Muscle layer of colon (tissue), 2 donors: ENCODE data around the gene ALS2.
A peak's percentile ranks its signal among the peaks of the same experiment; 100 is the strongest.
"Not testable (repeated sequence)": the region's sequence is repeated elsewhere in the genome, so short reads cannot be mapped to it uniquely, and the experiment has no call there.

Source experiments
- H3K27ac ChIP-seq: one replicate; pipeline ENCODE4 v1.7.0; 2013; ENCODE audit warnings: low read depth, mild to moderate bottlenecking, low read length, moderate library complexity
- H3K27me3 ChIP-seq, 2 donors: one replicate each; pipeline ENCODE4 v1.7.0; 2013; ENCODE audit warnings: low read length in 2 of 2, mild to moderate bottlenecking in 2 of 2; ENCODE audit not compliant: insufficient read depth in 2 of 2, control insufficient read depth in 1 of 2
- H3K36me3 ChIP-seq: one replicate; pipeline ENCODE4 v1.7.0; 2013; ENCODE audit warnings: mild to moderate bottlenecking, low read length; ENCODE audit not compliant: insufficient read depth
- H3K4me1 ChIP-seq: one replicate; pipeline ENCODE4 v1.7.0; 2013; ENCODE audit warnings: mild to moderate bottlenecking, low read length; ENCODE audit not compliant: insufficient read depth
- H3K4me3 ChIP-seq, 2 donors: one replicate each; pipeline ENCODE4 v1.7.0; 2013; ENCODE audit warnings: low read length in 2 of 2, low read depth in 1 of 2, mild to moderate bottlenecking in 1 of 2, moderate library complexity in 1 of 2
- H3K9ac ChIP-seq: one replicate; pipeline ENCODE4 v1.7.0; 2013; ENCODE audit warnings: low read length
- H3K9me3 ChIP-seq: one replicate; pipeline ENCODE4 v1.7.0; 2013; ENCODE audit warnings: mild to moderate bottlenecking, low read length
- donor health status: abdominal sarcoma.
- donor health status: Adenocarcinoma of cecum.

Gene ALS2

DNA sequence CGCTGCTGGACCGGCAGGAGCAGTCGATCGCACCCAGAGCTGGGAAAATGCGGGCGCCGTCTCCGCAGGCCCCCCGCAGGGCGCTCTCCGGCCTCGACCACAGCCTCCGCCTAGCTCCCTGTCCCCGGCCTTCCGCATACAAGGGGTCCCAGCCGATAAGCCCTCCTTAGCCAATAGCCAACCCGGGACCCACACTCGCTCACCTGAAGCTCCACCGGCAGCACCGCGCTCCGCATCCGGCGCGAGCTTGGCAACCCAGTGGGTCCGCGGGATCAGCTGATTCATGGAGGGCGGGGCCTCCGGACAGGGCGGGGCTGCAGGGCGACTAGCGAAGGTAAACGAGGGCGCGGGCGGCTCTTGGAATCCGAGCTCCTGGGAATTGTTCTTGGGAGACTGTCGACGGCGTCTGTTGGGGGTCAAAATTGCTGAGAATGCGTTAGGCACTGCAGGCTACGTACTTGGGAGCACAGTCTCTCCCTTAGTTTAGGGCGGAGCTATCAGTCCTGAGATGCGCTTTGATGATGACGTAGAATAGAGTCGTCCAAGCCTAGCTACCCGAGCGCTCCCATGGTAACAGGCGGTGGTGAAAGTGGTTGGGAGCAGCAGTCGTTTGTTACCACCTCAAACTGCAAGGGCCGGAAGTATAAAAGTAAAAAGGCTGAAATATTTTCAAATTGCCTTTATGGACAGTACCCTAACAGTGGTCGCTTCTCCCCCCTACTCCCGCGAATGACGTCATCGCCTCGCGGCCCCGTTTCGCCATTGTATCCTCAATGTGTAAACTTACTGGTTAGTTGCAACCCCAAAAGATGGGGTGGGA is at the start of gene ALS2:
Gene ALS2, minus strand, starts transcription at position 260 of the 820 bp plus-strand sequence. CDS start 12,048 bp downstream, outside the sequence.
- peak within 1 kb of the TSS; percentile 95 to 96 for H3K4me3 ChIP-seq
- H3K9ac ChIP-seq, result peak within 1 kb of the TSS; percentile 90
- H3K9me3 ChIP-seq, result no peaks in the 10 kb centered on the region
- peak within 1 kb of the TSS; percentile 89 for H3K27ac ChIP-seq
- H3K4me1 ChIP-seq, result peaks cover 22% of the 10 kb centered on the region
- no peaks in the 10 kb centered on the region for H3K27me3 ChIP-seq
- H3K36me3 ChIP-seq, result no peaks in the 10 kb centered on the region

- H3K4me1 ChIP-seq, result no peaks in the 10 kb centered on the region
- H3K36me3 ChIP-seq, result no peaks in the 10 kb centered on the region
- H3K27ac ChIP-seq, result no peak overlapping the region
- no peak overlapping the region for H3K9ac ChIP-seq
- H3K9me3 ChIP-seq, result no peaks in the 10 kb centered on the region
- H3K4me3 ChIP-seq, result no peak overlapping the region
- no peaks in the 10 kb centered on the region for H3K27me3 ChIP-seq
Observed at GRCh38 chr2:201828220-201828619, 47.5 kb upstream of the ALS2 start.

DNA sequence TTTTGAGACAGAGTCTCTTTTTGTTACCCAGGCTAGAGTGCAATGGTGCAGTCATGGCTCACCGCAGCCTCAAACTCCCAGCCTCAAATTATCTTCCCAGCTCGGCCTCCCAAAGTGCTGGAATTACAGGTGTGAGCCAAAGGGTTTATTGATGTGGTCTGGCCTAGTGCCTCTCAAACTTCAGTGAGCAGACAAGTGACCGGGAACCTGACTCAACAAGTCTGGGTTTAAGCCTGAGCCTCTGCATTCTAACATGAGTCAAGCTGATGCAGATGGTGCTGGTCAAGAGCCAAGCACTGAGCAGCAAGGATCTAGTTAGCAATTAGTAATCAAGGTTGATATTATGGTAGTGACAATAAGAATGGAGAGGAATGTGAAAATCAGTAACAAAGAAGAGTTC is 46.9 kb upstream of the ALS2 start:
- Histone ChIP-seq H3K9ac (no peak overlapping the region), H3K36me3 (no peaks in the 10 kb centered on the region), H3K4me3 (no peak overlapping the region), H3K27me3 (no peaks in the 10 kb centered on the region), H3K9me3 (no peaks in the 10 kb centered on the region), H3K4me1 (no peaks in the 10 kb centered on the region), H3K27ac (no peak overlapping the region)

- no peaks in the 10 kb centered on the region for H3K9me3 ChIP-seq
- no peak overlapping the region for H3K27ac ChIP-seq
- H3K4me3 ChIP-seq, result no peak overlapping the region
- no peak overlapping the region for H3K9ac ChIP-seq
- no peaks in the 10 kb centered on the region for H3K36me3 ChIP-seq
- no peaks in the 10 kb centered on the region for H3K4me1 ChIP-seq
- no peaks in the 10 kb centered on the region for H3K27me3 ChIP-seq
Observed at GRCh38 chr2:201824212-201824611, 43.5 kb upstream of the ALS2 start.

DNA sequence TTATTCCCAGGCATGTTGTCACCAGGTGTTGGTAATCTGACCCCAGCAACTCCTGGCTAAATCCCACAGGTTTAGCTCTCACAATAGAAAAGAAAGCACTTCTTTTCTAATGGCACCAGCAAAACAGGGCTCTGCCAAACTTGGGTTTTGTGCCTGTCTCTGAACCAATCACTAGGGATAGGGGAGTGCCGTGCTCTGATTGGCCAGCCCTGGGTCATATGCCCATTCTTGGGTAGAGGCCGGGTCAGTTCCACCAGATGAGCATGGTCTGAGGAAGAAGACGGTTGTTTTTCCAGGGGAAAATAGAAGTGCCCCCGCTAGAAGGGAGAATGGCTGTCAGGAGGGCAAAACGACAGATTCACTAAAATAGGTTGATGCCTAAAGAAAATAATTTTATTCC is 40.3 kb upstream of the ALS2 start:
- no peak overlapping the region for H3K9ac ChIP-seq

GRCh38 chr2:201820383-201821007 is 39.8 kb upstream of the ALS2 start:
- Histone ChIP-seq H3K4me3 (no peak overlapping the region), H3K27ac (no peak overlapping the region), H3K4me1 (no peaks in the 10 kb centered on the region), H3K36me3 (no peaks in the 10 kb centered on the region), H3K9me3 (no peaks in the 10 kb centered on the region), H3K9ac (no peak overlapping the region), H3K27me3 (no peaks in the 10 kb centered on the region)

More for the DNA sequence above, 40.3 kb upstream of the ALS2 start:
- no peaks in the 10 kb centered on the region for H3K36me3 ChIP-seq
- H3K27me3 ChIP-seq, result no peaks in the 10 kb centered on the region
- no peaks in the 10 kb centered on the region for H3K4me1 ChIP-seq
- H3K27ac ChIP-seq, result no peak overlapping the region
- no peak overlapping the region for H3K4me3 ChIP-seq
- no peaks in the 10 kb centered on the region for H3K9me3 ChIP-seq

GRCh38 chr2:201816657-201817575 is 36.2 kb upstream of the ALS2 start:
- Histone ChIP-seq H3K4me1 (no peaks in the 10 kb centered on the region), H3K27me3 (no peaks in the 10 kb centered on the region), H3K36me3 (no peaks in the 10 kb centered on the region), H3K9me3 (no peaks in the 10 kb centered on the region), H3K27ac (no peak overlapping the region), H3K9ac (no peak overlapping the region), H3K4me3 (no peak overlapping the region)

DNA sequence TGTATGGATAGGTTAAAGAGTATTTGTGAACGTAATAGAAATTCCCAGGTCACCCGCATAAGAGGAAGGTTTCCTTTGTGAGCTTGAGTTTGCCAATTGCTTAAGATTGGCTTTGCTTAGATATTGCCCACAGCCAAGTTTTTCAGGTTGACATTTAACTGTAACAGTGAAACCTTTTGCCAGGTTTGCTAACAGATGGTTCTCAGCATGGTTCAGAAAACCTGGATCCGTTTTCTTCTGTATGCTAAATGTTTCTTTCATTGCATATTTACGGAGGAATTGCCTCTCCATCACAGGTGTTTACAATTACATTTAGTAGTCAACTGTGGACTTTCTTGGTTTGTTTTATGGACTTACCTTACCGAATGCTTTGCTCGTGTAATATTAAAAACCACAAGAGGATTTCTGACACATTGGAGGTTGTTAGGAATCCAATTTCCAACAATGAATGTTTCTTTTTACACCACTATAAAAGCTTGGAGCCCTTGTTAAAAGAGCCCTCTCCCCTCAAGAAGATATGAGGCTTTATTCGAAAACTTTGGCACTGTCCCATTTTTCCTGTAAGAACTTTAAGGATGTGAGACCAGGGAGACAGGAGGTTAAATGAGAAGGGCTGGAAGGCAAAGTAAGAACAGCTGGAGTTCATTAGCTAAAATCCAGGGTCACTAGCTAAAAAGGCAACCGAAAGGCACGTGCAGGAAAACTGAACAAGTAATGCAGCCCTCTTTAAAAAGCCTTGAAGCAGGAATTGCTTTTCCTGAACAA is 33.4 kb upstream of the ALS2 start:
- H3K36me3 ChIP-seq, result no peaks in the 10 kb centered on the region
- H3K4me1 ChIP-seq, result no peaks in the 10 kb centered on the region
- no peaks in the 10 kb centered on the region for H3K27me3 ChIP-seq
- no peak overlapping the region for H3K4me3 ChIP-seq
- H3K9me3 ChIP-seq, result no peaks in the 10 kb centered on the region
- no peak overlapping the region for H3K27ac ChIP-seq
- H3K9ac ChIP-seq, result no peak overlapping the region

DNA sequence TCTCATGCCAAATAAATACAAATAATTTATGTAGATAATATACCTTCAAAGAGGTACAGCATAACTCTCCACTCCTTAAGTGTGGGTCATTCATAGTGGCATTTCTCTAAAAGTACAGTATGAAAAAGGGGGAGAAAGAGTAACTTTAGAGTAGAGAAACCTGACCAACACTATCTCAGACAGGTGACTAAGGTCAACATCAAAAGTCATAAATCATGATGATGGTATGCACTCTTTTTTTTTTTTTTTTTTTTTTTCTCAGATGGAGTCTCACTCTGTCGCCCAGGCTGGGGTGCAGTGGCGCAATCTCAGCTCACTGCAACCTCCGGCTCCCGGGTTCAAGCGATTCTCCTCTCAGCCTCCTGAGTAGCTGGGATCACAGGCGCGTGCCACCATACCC is 29.9 kb upstream of the ALS2 start:
- not testable (repeated sequence) for H3K27me3 ChIP-seq, H3K4me1 ChIP-seq, H3K9me3 ChIP-seq, H3K4me3 ChIP-seq, H3K36me3 ChIP-seq, H3K27ac ChIP-seq, H3K9ac ChIP-seq

DNA sequence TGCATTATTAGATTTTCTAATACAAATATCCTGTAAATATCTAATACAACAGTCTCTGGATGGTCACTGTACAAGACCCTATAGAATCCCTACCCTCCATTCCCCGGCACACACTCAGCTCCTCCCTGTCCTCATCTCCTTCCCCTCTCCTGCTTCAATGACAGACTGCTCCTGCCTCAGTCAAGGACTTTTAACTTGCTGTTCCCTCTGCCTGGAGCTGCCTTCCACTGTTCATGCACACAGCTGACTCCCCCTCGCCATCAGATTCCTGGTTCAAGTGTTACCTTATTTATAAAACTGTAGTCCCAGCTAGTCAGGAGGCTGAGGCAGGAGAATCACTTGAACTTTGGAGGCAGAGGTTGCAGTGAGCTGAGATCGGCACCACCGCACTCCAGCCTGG is 28.9 kb upstream of the ALS2 start:
- no peak overlapping the region for H3K27ac ChIP-seq
- H3K9ac ChIP-seq, result no peak overlapping the region
- no peaks in the 10 kb centered on the region for H3K9me3 ChIP-seq
- no peak overlapping the region for H3K4me3 ChIP-seq
- no peaks in the 10 kb centered on the region for H3K27me3 ChIP-seq
- H3K4me1 ChIP-seq, result no peaks in the 10 kb centered on the region
- H3K36me3 ChIP-seq, result no peaks in the 10 kb centered on the region

DNA sequence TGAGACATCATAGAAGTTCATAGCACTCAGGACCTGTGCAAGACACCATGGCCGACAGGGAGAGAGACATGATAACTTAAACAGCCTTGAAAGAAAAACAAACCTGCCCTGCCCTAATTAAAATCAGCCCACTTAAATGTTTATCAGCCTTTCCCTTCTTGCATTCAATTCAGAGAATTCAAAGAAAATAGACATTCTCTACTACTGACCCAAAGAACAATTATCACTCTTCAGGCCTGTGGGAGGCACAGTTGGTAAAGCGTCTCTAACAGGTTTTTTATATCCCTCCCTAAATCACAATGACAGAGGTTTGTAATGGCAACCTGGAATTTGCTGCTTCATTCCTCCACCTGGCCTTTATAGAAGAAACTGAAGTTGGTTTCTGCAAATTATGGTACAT is 27.3 kb upstream of the ALS2 start:
- H3K9ac ChIP-seq, result no peak overlapping the region
- no peaks in the 10 kb centered on the region for H3K36me3 ChIP-seq
- H3K9me3 ChIP-seq, result no peaks in the 10 kb centered on the region
- no peak overlapping the region for H3K4me3 ChIP-seq
- no peaks in the 10 kb centered on the region for H3K27me3 ChIP-seq
- no peaks in the 10 kb centered on the region for H3K4me1 ChIP-seq
- H3K27ac ChIP-seq, result no peak overlapping the region
